Ovary (tissue), 10 donors: ENCODE data around the gene GPR171. TPM values are rescaled to one million over a fixed set of nuclear protein-coding genes. Genes with fewer than 3 reads are reported as not detected.
"Not testable (repeated sequence)": the region's sequence is repeated elsewhere in the genome, so short reads cannot be mapped to it uniquely, and the experiment has no call there.

Source experiments
- DNase-seq, 5 donors: peaks; one replicate each; pipeline ENCODE4 v3.0.0-alpha.2; 2019 to 2020
- H3K27ac ChIP-seq, 2 donors: fragments of 200-600 bp; one replicate each; pipeline versions ENCODE4 v1.5.1 to v1.8.0; 2019 to 2022
- H3K27me3 ChIP-seq: fragments of 200-600 bp; one replicate; pipeline ENCODE4 v1.8.0; 2022
- H3K36me3 ChIP-seq: fragments of 200-600 bp; sonication (generic); one replicate; pipeline ENCODE4 v1.5.1; 2019
- H3K4me1 ChIP-seq: one replicate; pipeline ENCODE4 v1.8.1; 2013; ENCODE audit warnings: mild to moderate bottlenecking, moderate library complexity; ENCODE audit not compliant: insufficient read depth
- H3K4me3 ChIP-seq: fragments of 200-600 bp; sonication (generic); one replicate; pipeline ENCODE4 v1.5.1; 2017
- H3K9me3 ChIP-seq, 2 donors: fragments of 200-600 bp in 1 of 2; sonication (generic) in 1 of 2; one replicate each; pipeline versions ENCODE4 v1.5.1 to v1.8.1; 2013 to 2019; ENCODE audit warnings: mild to moderate bottlenecking in 1 of 2, moderate library complexity in 1 of 2
- CTCF ChIP-seq, 3 donors: fragments of 450-650 bp in 2 of 3; fragments of 200-600 bp in 1 of 3; IDR thresholded peaks; one replicate each; pipeline versions ENCODE4 v1.5.1 to v1.8.0; 2016 to 2022; ENCODE audit warnings: antibody characterized with exemption in 3 of 3, mild to moderate bottlenecking in 1 of 3
- EP300 ChIP-seq: sonication (generic); formaldehyde crosslinking; IDR thresholded peaks from one replicate; pipeline ENCODE4 v1.6.1; 2017; ENCODE audit warnings: antibody characterized with exemption
- POLR2A ChIP-seq: fragments of 450-650 bp; IDR thresholded peaks from one replicate; pipeline ENCODE4 v1.6.1; 2017; ENCODE audit warnings: antibody characterized with exemption, mild to moderate bottlenecking, moderate library complexity
- WGBS, 3 donors: extraction: QIAGEN DNeasy Blood & Tissue Kit in 1 of 3; methylation state at CpG; one replicate each; pipeline versions ENCODE4 v1.1.5 to v1.1.7; 2013 to 2017; 5-methylcytosine and 5-hydroxymethylcytosine counted together
- intact Hi-C, 4 donors: fragments of 100-400 bp; cut with DNase I; formaldehyde crosslinking; loops; one replicate each; pipeline versions ENCODE4 v1.11.0 to v1.15.1; 2022 to 2023
- long read RNA-seq, 3 donors: library from polyadenylated mRNA in 2 of 3; unstranded in 2 of 3; transcript quantifications; one replicate each; pipeline ENCODE4 v2.0.0 and lab custom pipeline, GENCODE V29; 2021 to 2026
- polyA plus RNA-seq, 2 donors: library from polyadenylated mRNA; stranded (reverse); fragments of 200-250 nt in 1 of 2; fragments of 350-450 nt in 1 of 2; fragmentation: Illumina TruSeq in 1 of 2; extraction: RNeasy Lipid Tissue Mini Kit (QIAGEN cat#74804) in 1 of 2; gene quantifications; one replicate each; pipeline ENCODE4 v1.2.3, GENCODE V29; 2013 to 2014
- total RNA-seq, 7 donors: library from RNA; depleted of rRNA in 2 of 7; stranded (reverse); fragments of >200 nt in 2 of 7; fragmentation: NEBNext Ultra II Directional in 3 of 7; extraction: Animal tissue kit (Norgen Biotek cat#: 25700) in 3 of 7; gene quantifications; one replicate each; pipeline versions ENCODE4 v1.1.0 to v1.2.4, GENCODE V29; 2016 to 2023
- donor health status: DM: no; HTN: no; CAD: no; lungs with moderate emphysema.
- donor health status: DM: no; HTN: no; CAD: no.
- donor health status: Bipolar disorder and iron deficiency.
- donor health status: DM: yes; HTN: yes; CAD: no.
- donor health status: DM: no; HTN: no; CAD: no.
- donor health status: DM: yes; HTN: yes; CAD: no.

Gene GPR171
- total RNA-seq: 1 to 10 TPM in 1 of 7 donors, under 1 TPM in 3, not detected in 3; 0.46 to 1.4 (median 0.85) TPM
- 1 to 10 TPM in 1 of 2 donors, under 1 TPM in 1; 0.21 to 2.6 TPM for polyA plus RNA-seq
- long read RNA-seq, donor 1, partial matches to known transcripts: 0 of 1 reads
- long read RNA-seq, donor 1, other reads (novel, unspliced or antisense): 0 of 1 reads
- long read RNA-seq, donor 2: 0 reads
- long read RNA-seq, donor 3: 0 reads

- H3K4me1 ChIP-seq: no peaks in the 10 kb centered on the region
- DNase-seq: no peak
- H3K9me3 ChIP-seq: no peaks in the 10 kb centered on the region
- no peak for TF ChIP-seq CTCF (IDR thresholded peaks at IDR 0.05)
- TF ChIP-seq POLR2A: no peak
- no peaks in the 10 kb centered on the region for H3K27me3 ChIP-seq
- intact Hi-C loops: no loop called here
- no peak within 1 kb of the TSS for H3K4me3 ChIP-seq
- H3K36me3 ChIP-seq: no peaks in the 10 kb centered on the region
- H3K27ac ChIP-seq: no peak within 1 kb of the TSS
- 92 to 94% (median 94%) methylated on average over 3 of the region's 3 CpGs for WGBS, 3 donors
Measured at GRCh38 chr3:151203051-151203420, at the start of gene GPR171. GPR171 (minus strand) TSS chr3:151203216; CDS start chr3:151199386, 3,830 bp downstream.

GRCh38 chr3:151248772-151249337 is 45.8 kb upstream of the GPR171 start:
- no peaks in the 10 kb centered on the region for H3K36me3 ChIP-seq
- no peak for DNase-seq
- no peak overlapping the region for H3K4me3 ChIP-seq
- no peak overlapping the region for H3K27ac ChIP-seq
- no peaks in the 10 kb centered on the region for H3K9me3 ChIP-seq
- no peaks in the 10 kb centered on the region for H3K27me3 ChIP-seq
- TF ChIP-seq CTCF (IDR thresholded peaks at IDR 0.05): no peak
- no peak for TF ChIP-seq EP300
- no peak for TF ChIP-seq POLR2A
- intact Hi-C loops: no loop called here
- peaks cover 2% of the 10 kb centered on the region for H3K4me1 ChIP-seq
- WGBS, 3 donors: 8 to 32% (median 17%) methylated on average over 3 of the region's 3 CpGs

- DNase-seq, intact Hi-C loops, H3K36me3 ChIP-seq, H3K27ac ChIP-seq, H3K4me1 ChIP-seq, H3K4me3 ChIP-seq, H3K9me3 ChIP-seq, H3K27me3 ChIP-seq: not testable (repeated sequence)
- 87 to 94% (median 92%) methylated on average over 14 to 18 of the region's 18 CpGs for WGBS, 3 donors
Measured at GRCh38 chr3:151242006-151242405, 39.0 kb upstream of the GPR171 start.

DNA sequence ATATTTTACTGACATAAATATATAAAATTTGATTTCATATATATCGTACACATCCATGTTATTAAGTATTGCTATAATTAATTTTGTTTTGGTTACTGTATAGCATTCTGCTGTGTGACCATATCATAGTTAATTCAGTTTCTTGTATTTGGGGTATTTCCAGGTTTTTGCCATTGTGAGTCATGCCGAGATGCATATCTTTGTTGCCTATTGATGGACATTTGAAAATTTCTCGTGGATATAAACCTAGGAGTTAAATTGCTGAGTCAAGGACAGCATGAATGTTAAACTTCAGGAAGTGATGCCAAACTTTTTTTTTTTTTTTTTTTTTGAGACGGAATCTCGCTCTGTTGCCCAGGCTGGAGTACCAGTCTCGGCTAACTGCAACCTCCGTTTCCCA is 33.7 kb upstream of the GPR171 start:
- Histone ChIP-seq H3K4me3 (no peak overlapping the region), H3K36me3 (no peaks in the 10 kb centered on the region), H3K4me1 (no peaks in the 10 kb centered on the region), H3K9me3 (no peaks in the 10 kb centered on the region), H3K27me3 (no peaks in the 10 kb centered on the region), H3K27ac (no peak overlapping the region)
- WGBS, 3 donors: 62 to 79% (median 70%) methylated on average over 7 of the region's 7 CpGs
- TF ChIP-seq CTCF (IDR thresholded peaks at IDR 0.05): no peak
- TF ChIP-seq EP300: no peak
- TF ChIP-seq POLR2A: no peak
- intact Hi-C loops: no loop called here
- DNase-seq: no peak

GRCh38 chr3:151236316-151236715 is 33.3 kb upstream of the GPR171 start:
- Histone ChIP-seq H3K36me3 (no peaks in the 10 kb centered on the region), H3K9me3 (no peaks in the 10 kb centered on the region), H3K4me3 (no peak overlapping the region), H3K27me3 (no peaks in the 10 kb centered on the region), H3K27ac (no peak overlapping the region), H3K4me1 (no peaks in the 10 kb centered on the region)
- no peak for TF ChIP-seq CTCF (IDR thresholded peaks at IDR 0.05)
- TF ChIP-seq EP300: no peak
- no peak for TF ChIP-seq POLR2A
- WGBS, 3 donors: 6 to 16% (median 6%) methylated on average over 2 of the region's 2 CpGs
- no peak for DNase-seq
- intact Hi-C loops: no loop called here
